ENCODE measurements around the gene NTRK1. TPM values are rescaled to one million over a fixed set of nuclear protein-coding genes. Genes with fewer than 3 reads are reported as not detected.

NTRK1 gene
- polyA plus RNA-seq, 1 experiment: not detected

GRCh38 chr1:156813750-156814570, 46.7 kb upstream of the NTRK1 start:
- POLR2A ChIA-PET: interaction anchor here (0.6 kb wide), 1 partner anchor 101 kb away, joined by 6 read pairs; no protein-coding TSS in a partner anchor
- peaks cover 11% of the 10 kb centered on the region for H3K27me3 ChIP-seq (ENCODE audit: control insufficient read depth, insufficient read depth, low read length)
- no peak for DNase-seq (ENCODE audit: low read depth, low spot score)
- TF ChIP-seq CTCF (IDR thresholded peaks at IDR 0.05; ENCODE audit: low read depth, low read length): peak; percentile 49
- CTCF ChIA-PET: interaction anchor here (0.6 to 3.3 kb wide), 14 partner anchors 8 to 124 kb away, joined by 3 to 17 read pairs (median 4); partner anchors contain the start of genes INSRR and PEAR1
- no peak overlapping the region for H3K27ac ChIP-seq (ENCODE audit: low read depth, low read length)
- H3K9me3 ChIP-seq (ENCODE audit: control insufficient read depth, insufficient read depth, low read length): no peaks in the 10 kb centered on the region; the same call in 1 of the 2 replicates
- peak overlapping the region; percentile 27 for H3K4me3 ChIP-seq (ENCODE audit: low read depth, low read length)

GRCh38 chr1:156814571-156815260, 45.9 kb upstream of the NTRK1 start:
- no peak overlapping the region for H3K4me3 ChIP-seq (ENCODE audit: low read depth, low read length)
- H3K27me3 ChIP-seq (ENCODE audit: control insufficient read depth, insufficient read depth, low read length): peaks cover 10% of the 10 kb centered on the region
- DNase-seq (ENCODE audit: low read depth, low spot score): no peak
- no peaks in the 10 kb centered on the region; the same call in 1 of the 2 replicates for H3K9me3 ChIP-seq (ENCODE audit: control insufficient read depth, insufficient read depth, low read length)
- no peak for TF ChIP-seq CTCF (IDR thresholded peaks at IDR 0.05; ENCODE audit: low read depth, low read length)
- no peak overlapping the region for H3K27ac ChIP-seq (ENCODE audit: low read depth, low read length)
- ChIA-PET CTCF (interaction anchor here (0.6 to 3.3 kb wide), 13 partner anchors 7 to 125 kb away, joined by 3 to 17 read pairs (median 4); partner anchors contain the start of genes INSRR and PEAR1), POLR2A (no interaction called here)

- ChIA-PET POLR2A (no interaction called here), CTCF (interaction anchor here (1.6 kb wide), 1 partner anchor 17 kb away, joined by 17 read pairs; no protein-coding TSS in a partner anchor)
- TF ChIP-seq CTCF (IDR thresholded peaks at IDR 0.05; ENCODE audit: low read depth, low read length): no peak; the same call in 1 of the 2 replicates
These were observed 45.3 kb upstream of the NTRK1 start for GRCh38 chr1:156815307-156815826.

GRCh38 chr1:156815961-156816422, 44.7 kb upstream of the NTRK1 start:
- DNase-seq (ENCODE audit: low read depth, low spot score): no peak
- CTCF ChIA-PET: no interaction called here
- TF ChIP-seq CTCF (IDR thresholded peaks at IDR 0.05; ENCODE audit: low read depth, low read length): no peak
- Histone ChIP-seq H3K27ac (ENCODE audit: low read depth, low read length) (no peak overlapping the region), H3K9me3 (ENCODE audit: control insufficient read depth, insufficient read depth, low read length) (no peaks in the 10 kb centered on the region; the same call in 1 of the 2 replicates), H3K27me3 (ENCODE audit: control insufficient read depth, insufficient read depth, low read length) (peaks cover 13% of the 10 kb centered on the region), H3K4me3 (ENCODE audit: low read depth, low read length) (no peak overlapping the region)
- POLR2A ChIA-PET: no interaction called here

More at GRCh38 chr1:156815307-156815826, 45.3 kb upstream of the NTRK1 start:
- DNase-seq (ENCODE audit: low read depth, low spot score): peak; percentile 39
- H3K27me3 ChIP-seq (ENCODE audit: control insufficient read depth, insufficient read depth, low read length): peaks cover 10% of the 10 kb centered on the region
- no peak overlapping the region for H3K27ac ChIP-seq (ENCODE audit: low read depth, low read length)
- no peak overlapping the region for H3K4me3 ChIP-seq (ENCODE audit: low read depth, low read length)
- H3K9me3 ChIP-seq (ENCODE audit: control insufficient read depth, insufficient read depth, low read length): no peaks in the 10 kb centered on the region; the same call in 1 of the 2 replicates
